Astrocyte of the spinal cord (primary cell): ENCODE results near the gene FBXW12.

ENCODE experiments used
- DNase-seq: peaks from one replicate; pipeline ENCODE4 v3.0.0; 2011; ENCODE audit warnings: low read depth, low spot score
- H3K4me3 ChIP-seq: 2 replicates; pipeline ENCODE4 v1.5.1; 2011; ENCODE audit warnings: low read depth, mild to moderate bottlenecking, low read length, moderate library complexity
- CTCF ChIP-seq: IDR thresholded peaks from 2 replicates; pipeline ENCODE4 v1.5.1; 2012; ENCODE audit warnings: low read depth, mild to moderate bottlenecking, low read length, inconsistent platforms
- in situ Hi-C: cut with HindIII; loops from 2 replicates; pipeline ENCODE4 v1.10.0; 2017; ENCODE audit warnings: low sequenced_read_pairs

The FBXW12 gene

GRCh38 chr3:48439820-48440589 lies 68.0 kb downstream of the FBXW12 start, which contains the start of the genes CCDC51 and TMA7:
Gene CCDC51 (minus strand): TSS chr3:48440119. CDS start chr3:48435128, 4,991 bp downstream.
Gene TMA7 (plus strand): TSS chr3:48440257. CDS start chr3:48440297, 40 bp downstream.
- in situ Hi-C loops: no loop called here
- no peak for TF ChIP-seq CTCF

DNA sequence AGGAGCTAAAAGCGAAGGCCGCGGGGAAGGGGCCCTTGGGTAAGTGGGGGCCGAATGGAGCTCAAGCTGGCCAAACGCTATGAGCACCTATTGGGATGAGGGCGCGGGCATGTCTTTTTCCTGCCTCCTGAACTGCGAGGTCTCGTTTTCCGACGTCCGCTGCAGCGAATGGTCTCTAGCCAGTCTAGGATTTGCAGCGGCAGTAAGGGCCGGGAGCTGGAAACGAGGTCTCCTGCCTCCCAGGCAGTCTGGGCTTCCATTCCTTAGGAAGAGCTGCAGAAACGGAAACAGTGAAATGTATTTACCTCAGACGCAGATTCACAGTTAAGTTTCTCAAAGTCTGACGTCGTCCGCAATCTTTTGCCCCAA lies 68.6 kb downstream of the FBXW12 start:
- TF ChIP-seq CTCF: no peak
- in situ Hi-C loops: no loop called here
- DNase-seq: no peak
- peak overlapping the region; percentile 94 for H3K4me3 ChIP-seq

More at GRCh38 chr3:48439820-48440589, 68.0 kb downstream of the FBXW12 start, which contains the start of the genes CCDC51 and TMA7:
- peak within 1 kb of the TSS; percentile 94 for H3K4me3 ChIP-seq
- peak; percentile 96 for DNase-seq

GRCh38 chr3:48441940-48442339 lies 69.9 kb downstream of the FBXW12 start:
- H3K4me3 ChIP-seq: no peak overlapping the region
- TF ChIP-seq CTCF: no peak
- in situ Hi-C loops: no loop called here
- no peak for DNase-seq
